GM12878 (cell line): ENCODE data around the gene CSF1R. TPM values are rescaled to one million over a fixed set of nuclear protein-coding genes. Genes with fewer than 3 reads are reported as not detected.
A peak's percentile ranks its signal among the peaks of the same experiment; 100 is the strongest.

Source experiments
- ATAC-seq: fragments of 200-7000 bp; cut with Tn5 transposase; 3 replicates; pipeline ENCODE4 v1.9.1; 2020; ENCODE audit warnings: mild to moderate bottlenecking, moderate library complexity
- BruUV-seq: library from RNA; stranded (reverse); fragments of 400-500 nt; replicated peaks from 2 replicates; lab custom pipeline; 2021; lab: Mats Ljungman, UMichigan
- CTCF ChIA-PET: fragments of 300-600 bp; sonication (Branson Sonifier 250); formaldehyde crosslinking; extraction: SDS; loops from one replicate; lab custom pipeline; 2021; ENCODE audit warnings: inconsistent platforms; lab: Yijun Ruan, JAX
- POLR2A ChIA-PET: fragments of 350-600 bp; formaldehyde crosslinking; extraction: SDS; loops from one replicate; lab custom pipeline; 2021; ENCODE audit warnings: inconsistent platforms; lab: Charles Lee
- RAD21 ChIA-PET: fragments of 300-600 bp; sonication (Branson Sonifier 250); formaldehyde crosslinking; loops from one replicate; lab custom pipeline; 2023; ENCODE audit warnings: antibody characterized with exemption; ENCODE audit not compliant: unreplicated experiment; lab: Charles Lee
- SMC1A ChIA-PET: fragments of 300-600 bp; sonication (Branson Sonifier 250); formaldehyde crosslinking; loops from one replicate; lab custom pipeline; 2023; ENCODE audit not compliant: unreplicated experiment, uncharacterized antibody; lab: Charles Lee
- DNase-seq: peaks from one replicate; pipeline ENCODE4 v3.0.0-alpha.2; 2011; ENCODE audit warnings: low read depth, low spot score
- FAIRE-seq: peaks from 3 replicates; lab custom pipeline; 2011; peaks lifted over from hg19 to GRCh38; lab: Jason Lieb, UNC
- H2AFZ ChIP-seq: 2 replicates; pipeline ENCODE4 v1.6.0; 2011; ENCODE audit warnings: low read depth, low read length, control low read depth; ENCODE audit not compliant: control insufficient read depth
- H3K27ac ChIP-seq: 2 replicates; pipeline ENCODE4 v1.5.1; 2011; ENCODE audit warnings: control low read depth; ENCODE audit not compliant: control insufficient read depth, insufficient read depth
- H3K27me3 ChIP-seq, 2 experiments: replicated peaks in 1 of 2; 2 replicates each; pipeline versions ENCODE4 v1.6.0 to v1.6.1; 2011; ENCODE audit warnings: low read length in 1 of 2; ENCODE audit not compliant: control insufficient read depth in 2 of 2, insufficient read depth in 2 of 2
- H3K36me3 ChIP-seq, 2 experiments: 2 replicates each; pipeline ENCODE4 v1.5.1; 2011; ENCODE audit warnings: low read length in 1 of 2; ENCODE audit not compliant: control insufficient read depth in 2 of 2, insufficient read depth in 2 of 2
- H3K4me1 ChIP-seq: 2 replicates; pipeline ENCODE4 v1.6.1; 2011; ENCODE audit warnings: mild to moderate bottlenecking, low read length, moderate library complexity, mixed read lengths; ENCODE audit not compliant: control insufficient read depth, insufficient read depth
- H3K4me2 ChIP-seq: 2 replicates; pipeline ENCODE4 v1.6.0; 2011; ENCODE audit warnings: control low read depth; ENCODE audit not compliant: control insufficient read depth, insufficient read depth
- H3K4me3 ChIP-seq: fragments of 200-600 bp; sonication (generic); 2 replicates; pipeline ENCODE4 v1.5.1; 2016
- H3K79me2 ChIP-seq: 2 replicates; pipeline ENCODE4 v1.6.0; 2011; ENCODE audit warnings: low read length; ENCODE audit not compliant: control insufficient read depth, insufficient read depth
- H3K9ac ChIP-seq: 2 replicates; pipeline ENCODE4 v1.8.0; 2011; ENCODE audit warnings: low read length, control low read depth, mixed read lengths; ENCODE audit not compliant: control insufficient read depth, insufficient read depth
- H3K9me3 ChIP-seq: replicated peaks from 3 replicates; pipeline ENCODE4 v1.5.1; 2011; ENCODE audit warnings: mild to moderate bottlenecking, low read length; ENCODE audit not compliant: control insufficient read depth, insufficient read depth
- H4K20me1 ChIP-seq: 2 replicates; pipeline ENCODE4 v1.6.0; 2011; ENCODE audit not compliant: control insufficient read depth, insufficient read depth
- CREB1 ChIP-seq: IDR thresholded peaks from 2 replicates; pipeline ENCODE4 v1.6.1; 2012; ENCODE audit warnings: low read depth, mild to moderate bottlenecking, inconsistent platforms
- MXI1 ChIP-seq: fragments of 150-350 bp; IDR thresholded peaks from 2 replicates; pipeline ENCODE4 v1.6.1; 2011; ENCODE audit warnings: low read depth, mild to moderate bottlenecking, inconsistent platforms, low read length, improper control_type of control experiment
- RAD21 ChIP-seq: IDR thresholded peaks from 2 replicates; pipeline ENCODE4 v1.6.1; 2011; ENCODE audit warnings: mild to moderate bottlenecking, low read depth, low read length, moderate library complexity; ENCODE audit not compliant: insufficient read depth
- RELA ChIP-seq: fragments of 450-650 bp; IDR thresholded peaks from 2 replicates; pipeline ENCODE4 v1.8.0; 2014; ENCODE audit warnings: borderline replicate concordance; ENCODE audit not compliant: partially characterized antibody
- TBL1XR1 ChIP-seq: IDR thresholded peaks from 2 replicates; pipeline ENCODE4 v1.6.1; 2012; ENCODE audit warnings: low read depth, low read length, improper control_type of control experiment
- TCF3 ChIP-seq: IDR thresholded peaks from 2 replicates; pipeline ENCODE4 v1.6.1; 2012; ENCODE audit warnings: low read depth, mild to moderate bottlenecking, low read length, borderline replicate concordance; ENCODE audit not compliant: insufficient read depth
- WGBS: methylation state at CpG from one replicate; pipeline ENCODE4 v1.1.6; 2016; ENCODE audit warnings: low lambda C conversion rate; ENCODE audit not compliant: insufficient replicate concordance, insufficient coverage; ENCODE audit errors: missing lambda C conversion rate; 5-methylcytosine and 5-hydroxymethylcytosine counted together
- in situ Hi-C: fragments of 300-500 bp; cut with MboI; formaldehyde crosslinking; loops from 9 replicates; pipeline ENCODE4 v1.14.3; 2018; ENCODE audit warnings: mixed read lengths
- intact Hi-C: fragments of 100-400 bp; cut with micrococcal nuclease; formaldehyde crosslinking; loops from one replicate; pipeline ENCODE4 v1.14.2; 2022; ENCODE audit not compliant: unreplicated experiment
- polyA plus RNA-seq, 11 experiments: library from polyadenylated mRNA; depleted of rRNA in 4 of 11; unstranded in 6 of 11; stranded (reverse) in 5 of 11; fragments of >200 nt; fragmentation: Nextera tagmentation in 4 of 11; fragmentation: Illumina TruSeq in 1 of 11; extraction: Ambion mirVana in 4 of 11; extraction: Trizol in 1 of 11; gene quantifications; 1 replicate in 1 of 11; 2 replicates in 10 of 11; pipeline versions ENCODE4 v1.2.1 to v1.2.3, GENCODE V29; 2011 to 2016; ENCODE audit warnings: inconsistent platforms in 2 of 11, missing spikeins in 2 of 11, low read depth in 1 of 11
- total RNA-seq, 4 experiments: library from RNA; depleted of rRNA in 3 of 4; stranded (reverse); fragments of >200 nt in 3 of 4; fragmentation: Illumina TruSeq in 1 of 4; extraction: Trizol in 1 of 4; gene quantifications; 2 replicates each; pipeline versions ENCODE4 v1.2.1 to v1.2.3, GENCODE V29; 2013 to 2021
- TF ChIP-seq, protein P1 (sequence below), 3 experiments: IDR thresholded peaks in 2 of 3; conservative IDR thresholded peaks in 1 of 3; 2 replicates each; pipeline ENCODE4 v1.5.1; 2011; ENCODE audit warnings: low read depth in 3 of 3, low read length in 3 of 3, mild to moderate bottlenecking in 3 of 3, control low read depth in 2 of 3, moderate library complexity in 2 of 3, inconsistent platforms in 1 of 3, mixed read lengths in 1 of 3; ENCODE audit not compliant: control insufficient read depth in 2 of 3, insufficient read depth in 1 of 3; ENCODE audit errors: extremely low read depth in 1 of 3
- TF ChIP-seq, protein P2 (sequence below): fragments of 450-650 bp; formaldehyde crosslinking; IDR thresholded peaks from 2 replicates; pipeline ENCODE4 v1.4.0; 2020; ENCODE audit warnings: mild to moderate bottlenecking, moderate library complexity
- TF ChIP-seq, protein P3 (sequence below): fragments of 450-650 bp; IDR thresholded peaks from 2 replicates; pipeline ENCODE4 v1.6.1; 2017; ENCODE audit warnings: mild to moderate bottlenecking
- TF ChIP-seq, protein P4 (sequence below): IDR thresholded peaks from 2 replicates; pipeline ENCODE4 v1.6.1; 2012; ENCODE audit warnings: low read depth, low read length, improper control_type of control experiment
- TF ChIP-seq, protein P5 (sequence below): IDR thresholded peaks from 2 replicates; pipeline ENCODE4 v1.6.1; 2012; ENCODE audit warnings: low read length, inconsistent platforms

Gene CSF1R
- total and polyA plus RNA-seq, 10 of the 15 experiments (the other 5 are each of a cell fraction or from before 2014, with no cell fraction given), result 0.35 to 3.6 (median 1.2) TPM

DNA sequence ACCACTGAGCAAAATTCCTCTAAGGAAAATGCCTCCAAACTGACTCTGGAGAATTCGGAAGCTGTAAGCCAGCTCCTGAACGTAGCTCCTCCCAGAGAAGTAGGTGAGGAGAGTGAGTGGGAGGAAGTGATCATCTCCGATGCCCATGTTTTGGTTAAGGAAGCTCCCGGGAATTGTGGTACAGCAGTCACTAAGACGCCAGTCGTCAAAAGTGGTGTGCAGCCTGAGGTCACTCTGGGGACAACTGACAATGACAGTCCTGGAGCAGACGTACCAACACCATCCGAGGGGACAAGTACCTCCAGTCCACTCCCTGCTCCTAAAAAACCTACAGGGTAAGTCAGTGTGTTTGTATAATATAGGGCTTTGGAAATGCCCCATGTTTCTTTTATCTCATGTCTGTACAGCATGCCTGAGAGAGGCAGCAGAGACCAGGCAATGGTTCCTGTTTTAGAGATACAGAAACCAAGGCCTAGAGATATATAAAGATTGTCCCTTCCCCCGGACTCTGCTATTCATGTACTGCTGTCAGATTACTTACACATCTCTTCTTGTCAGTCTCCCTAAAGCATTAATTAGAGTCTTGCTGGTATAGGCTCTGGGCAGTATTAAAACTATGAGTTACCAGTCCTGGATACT, 61.9 kb downstream of the CSF1R start:
- BruUV-seq, result no TSS peak
- ATAC-seq, result 0 out of 3 replicates have a peak, but pooled peaks have one; percentile 25
- Histone ChIP-seq H3K27ac (no peak overlapping the region), H3K9me3 (no peaks in the 10 kb centered on the region), H4K20me1 (no peaks in the 10 kb centered on the region), H3K4me2 (no peak overlapping the region), H3K4me1 (no peaks in the 10 kb centered on the region), H3K9ac (no peak overlapping the region), H3K79me2 (no peaks in the 10 kb centered on the region), H3K36me3 (peaks cover 11 to 25% of the 10 kb centered on the region in 2 experiments), H3K27me3 (no peaks in the 10 kb centered on the region), H3K4me3 (no peak overlapping the region), H2AFZ (no peak overlapping the region)
- ChIA-PET RAD21 (no interaction called here), CTCF (no interaction called here), POLR2A (no interaction called here), SMC1A (interaction anchor here (1.4 kb wide), 1 partner anchor 9 kb away, joined by 4 read pairs; no protein-coding TSS in a partner anchor)
- in situ Hi-C loops, result no loop called here
- DNase-seq, result no peak
- 68% methylated on average over 9 of the region's 9 CpGs for WGBS
- no peak for FAIRE-seq
- intact Hi-C loops, result no loop called here
- no peak for TF ChIP-seq CREB1
- TF ChIP-seq, protein P1, sequence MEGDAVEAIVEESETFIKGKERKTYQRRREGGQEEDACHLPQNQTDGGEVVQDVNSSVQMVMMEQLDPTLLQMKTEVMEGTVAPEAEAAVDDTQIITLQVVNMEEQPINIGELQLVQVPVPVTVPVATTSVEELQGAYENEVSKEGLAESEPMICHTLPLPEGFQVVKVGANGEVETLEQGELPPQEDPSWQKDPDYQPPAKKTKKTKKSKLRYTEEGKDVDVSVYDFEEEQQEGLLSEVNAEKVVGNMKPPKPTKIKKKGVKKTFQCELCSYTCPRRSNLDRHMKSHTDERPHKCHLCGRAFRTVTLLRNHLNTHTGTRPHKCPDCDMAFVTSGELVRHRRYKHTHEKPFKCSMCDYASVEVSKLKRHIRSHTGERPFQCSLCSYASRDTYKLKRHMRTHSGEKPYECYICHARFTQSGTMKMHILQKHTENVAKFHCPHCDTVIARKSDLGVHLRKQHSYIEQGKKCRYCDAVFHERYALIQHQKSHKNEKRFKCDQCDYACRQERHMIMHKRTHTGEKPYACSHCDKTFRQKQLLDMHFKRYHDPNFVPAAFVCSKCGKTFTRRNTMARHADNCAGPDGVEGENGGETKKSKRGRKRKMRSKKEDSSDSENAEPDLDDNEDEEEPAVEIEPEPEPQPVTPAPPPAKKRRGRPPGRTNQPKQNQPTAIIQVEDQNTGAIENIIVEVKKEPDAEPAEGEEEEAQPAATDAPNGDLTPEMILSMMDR (IDR thresholded peaks at IDR 0.05 in 2 of 3, conservative IDR thresholded peaks at IDR 0.05 in 1 of 3; ENCODE audit: control insufficient read depth in 2 of 3, extremely low read depth in 1 of 3, insufficient read depth in 1 of 3, low read depth in 3 of 3, low read length in 3 of 3), result peak in 2 of 3 experiments; percentile 4 to 25; a peak in 2 of 6 replicates
- no peak for TF ChIP-seq RELA
- no peak for TF ChIP-seq MXI1
- TF ChIP-seq, protein P2, sequence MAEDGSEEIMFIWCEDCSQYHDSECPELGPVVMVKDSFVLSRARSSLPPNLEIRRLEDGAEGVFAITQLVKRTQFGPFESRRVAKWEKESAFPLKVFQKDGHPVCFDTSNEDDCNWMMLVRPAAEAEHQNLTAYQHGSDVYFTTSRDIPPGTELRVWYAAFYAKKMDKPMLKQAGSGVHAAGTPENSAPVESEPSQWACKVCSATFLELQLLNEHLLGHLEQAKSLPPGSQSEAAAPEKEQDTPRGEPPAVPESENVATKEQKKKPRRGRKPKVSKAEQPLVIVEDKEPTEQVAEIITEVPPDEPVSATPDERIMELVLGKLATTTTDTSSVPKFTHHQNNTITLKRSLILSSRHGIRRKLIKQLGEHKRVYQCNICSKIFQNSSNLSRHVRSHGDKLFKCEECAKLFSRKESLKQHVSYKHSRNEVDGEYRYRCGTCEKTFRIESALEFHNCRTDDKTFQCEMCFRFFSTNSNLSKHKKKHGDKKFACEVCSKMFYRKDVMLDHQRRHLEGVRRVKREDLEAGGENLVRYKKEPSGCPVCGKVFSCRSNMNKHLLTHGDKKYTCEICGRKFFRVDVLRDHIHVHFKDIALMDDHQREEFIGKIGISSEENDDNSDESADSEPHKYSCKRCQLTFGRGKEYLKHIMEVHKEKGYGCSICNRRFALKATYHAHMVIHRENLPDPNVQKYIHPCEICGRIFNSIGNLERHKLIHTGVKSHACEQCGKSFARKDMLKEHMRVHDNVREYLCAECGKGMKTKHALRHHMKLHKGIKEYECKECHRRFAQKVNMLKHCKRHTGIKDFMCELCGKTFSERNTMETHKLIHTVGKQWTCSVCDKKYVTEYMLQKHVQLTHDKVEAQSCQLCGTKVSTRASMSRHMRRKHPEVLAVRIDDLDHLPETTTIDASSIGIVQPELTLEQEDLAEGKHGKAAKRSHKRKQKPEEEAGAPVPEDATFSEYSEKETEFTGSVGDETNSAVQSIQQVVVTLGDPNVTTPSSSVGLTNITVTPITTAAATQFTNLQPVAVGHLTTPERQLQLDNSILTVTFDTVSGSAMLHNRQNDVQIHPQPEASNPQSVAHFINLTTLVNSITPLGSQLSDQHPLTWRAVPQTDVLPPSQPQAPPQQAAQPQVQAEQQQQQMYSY (CRISPR knock-in tag), result no peak
- peak; percentile 52 for TF ChIP-seq RAD21
- no peak for TF ChIP-seq TCF3
- TF ChIP-seq, protein P3, sequence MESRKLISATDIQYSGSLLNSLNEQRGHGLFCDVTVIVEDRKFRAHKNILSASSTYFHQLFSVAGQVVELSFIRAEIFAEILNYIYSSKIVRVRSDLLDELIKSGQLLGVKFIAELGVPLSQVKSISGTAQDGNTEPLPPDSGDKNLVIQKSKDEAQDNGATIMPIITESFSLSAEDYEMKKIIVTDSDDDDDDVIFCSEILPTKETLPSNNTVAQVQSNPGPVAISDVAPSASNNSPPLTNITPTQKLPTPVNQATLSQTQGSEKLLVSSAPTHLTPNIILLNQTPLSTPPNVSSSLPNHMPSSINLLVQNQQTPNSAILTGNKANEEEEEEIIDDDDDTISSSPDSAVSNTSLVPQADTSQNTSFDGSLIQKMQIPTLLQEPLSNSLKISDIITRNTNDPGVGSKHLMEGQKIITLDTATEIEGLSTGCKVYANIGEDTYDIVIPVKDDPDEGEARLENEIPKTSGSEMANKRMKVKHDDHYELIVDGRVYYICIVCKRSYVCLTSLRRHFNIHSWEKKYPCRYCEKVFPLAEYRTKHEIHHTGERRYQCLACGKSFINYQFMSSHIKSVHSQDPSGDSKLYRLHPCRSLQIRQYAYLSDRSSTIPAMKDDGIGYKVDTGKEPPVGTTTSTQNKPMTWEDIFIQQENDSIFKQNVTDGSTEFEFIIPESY, result no peak
- TF ChIP-seq, protein P4, sequence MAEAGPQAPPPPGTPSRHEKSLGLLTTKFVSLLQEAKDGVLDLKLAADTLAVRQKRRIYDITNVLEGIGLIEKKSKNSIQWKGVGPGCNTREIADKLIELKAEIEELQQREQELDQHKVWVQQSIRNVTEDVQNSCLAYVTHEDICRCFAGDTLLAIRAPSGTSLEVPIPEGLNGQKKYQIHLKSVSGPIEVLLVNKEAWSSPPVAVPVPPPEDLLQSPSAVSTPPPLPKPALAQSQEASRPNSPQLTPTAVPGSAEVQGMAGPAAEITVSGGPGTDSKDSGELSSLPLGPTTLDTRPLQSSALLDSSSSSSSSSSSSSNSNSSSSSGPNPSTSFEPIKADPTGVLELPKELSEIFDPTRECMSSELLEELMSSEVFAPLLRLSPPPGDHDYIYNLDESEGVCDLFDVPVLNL, result no peak
- TF ChIP-seq, protein P5, sequence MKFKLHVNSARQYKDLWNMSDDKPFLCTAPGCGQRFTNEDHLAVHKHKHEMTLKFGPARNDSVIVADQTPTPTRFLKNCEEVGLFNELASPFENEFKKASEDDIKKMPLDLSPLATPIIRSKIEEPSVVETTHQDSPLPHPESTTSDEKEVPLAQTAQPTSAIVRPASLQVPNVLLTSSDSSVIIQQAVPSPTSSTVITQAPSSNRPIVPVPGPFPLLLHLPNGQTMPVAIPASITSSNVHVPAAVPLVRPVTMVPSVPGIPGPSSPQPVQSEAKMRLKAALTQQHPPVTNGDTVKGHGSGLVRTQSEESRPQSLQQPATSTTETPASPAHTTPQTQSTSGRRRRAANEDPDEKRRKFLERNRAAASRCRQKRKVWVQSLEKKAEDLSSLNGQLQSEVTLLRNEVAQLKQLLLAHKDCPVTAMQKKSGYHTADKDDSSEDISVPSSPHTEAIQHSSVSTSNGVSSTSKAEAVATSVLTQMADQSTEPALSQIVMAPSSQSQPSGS, result no peak
- TF ChIP-seq TBL1XR1, result no peak
